ENCODE results near the gene ZNF622.

DNA sequence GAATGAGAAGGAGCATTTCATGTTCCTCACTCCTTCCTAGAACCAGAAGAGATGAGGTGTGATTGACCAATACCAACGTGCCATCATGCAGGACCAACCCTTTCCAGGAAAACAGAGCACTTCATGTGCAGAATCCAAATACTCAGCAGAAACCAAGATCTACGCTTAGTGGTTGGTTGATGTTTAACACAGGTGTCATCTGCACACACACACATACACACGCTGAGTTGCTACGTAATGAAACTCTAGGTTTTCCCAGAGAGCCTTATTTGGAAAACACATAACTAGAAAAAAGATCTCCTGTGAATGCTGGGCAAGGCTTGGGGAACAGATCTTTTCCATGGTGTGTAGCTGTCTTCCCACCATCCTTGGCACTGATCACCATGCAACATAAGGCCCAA lies 21.1 kb upstream of the ZNF622 start:
- TF ChIP-seq, protein P1, sequence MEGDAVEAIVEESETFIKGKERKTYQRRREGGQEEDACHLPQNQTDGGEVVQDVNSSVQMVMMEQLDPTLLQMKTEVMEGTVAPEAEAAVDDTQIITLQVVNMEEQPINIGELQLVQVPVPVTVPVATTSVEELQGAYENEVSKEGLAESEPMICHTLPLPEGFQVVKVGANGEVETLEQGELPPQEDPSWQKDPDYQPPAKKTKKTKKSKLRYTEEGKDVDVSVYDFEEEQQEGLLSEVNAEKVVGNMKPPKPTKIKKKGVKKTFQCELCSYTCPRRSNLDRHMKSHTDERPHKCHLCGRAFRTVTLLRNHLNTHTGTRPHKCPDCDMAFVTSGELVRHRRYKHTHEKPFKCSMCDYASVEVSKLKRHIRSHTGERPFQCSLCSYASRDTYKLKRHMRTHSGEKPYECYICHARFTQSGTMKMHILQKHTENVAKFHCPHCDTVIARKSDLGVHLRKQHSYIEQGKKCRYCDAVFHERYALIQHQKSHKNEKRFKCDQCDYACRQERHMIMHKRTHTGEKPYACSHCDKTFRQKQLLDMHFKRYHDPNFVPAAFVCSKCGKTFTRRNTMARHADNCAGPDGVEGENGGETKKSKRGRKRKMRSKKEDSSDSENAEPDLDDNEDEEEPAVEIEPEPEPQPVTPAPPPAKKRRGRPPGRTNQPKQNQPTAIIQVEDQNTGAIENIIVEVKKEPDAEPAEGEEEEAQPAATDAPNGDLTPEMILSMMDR (IDR thresholded peaks at IDR 0.05), result no peak
- TF ChIP-seq POLR2A (IDR thresholded peaks at IDR 0.05), result no peak
